Cardiac ventricle fibroblast (primary cell): Measurements from ENCODE around the gene CENPVL1. TPM values are rescaled to one million over a fixed set of nuclear protein-coding genes. Genes with fewer than 3 reads are reported as not detected.

Source experiments
- total RNA-seq: library from RNA; depleted of rRNA; stranded (reverse); fragments of >200 nt; gene quantifications from 2 replicates; pipeline ENCODE4 v1.2.3, GENCODE V29; 2015

The CENPVL1 gene
- not detected in 2 replicates for total RNA-seq

GRCh38 chrX:51710277-51711164 is at the start of gene CENPVL1:
Gene CENPVL1 (plus strand): TSS chrX:51710512. CDS start chrX:51710512, 0 bp downstream.

DNA sequence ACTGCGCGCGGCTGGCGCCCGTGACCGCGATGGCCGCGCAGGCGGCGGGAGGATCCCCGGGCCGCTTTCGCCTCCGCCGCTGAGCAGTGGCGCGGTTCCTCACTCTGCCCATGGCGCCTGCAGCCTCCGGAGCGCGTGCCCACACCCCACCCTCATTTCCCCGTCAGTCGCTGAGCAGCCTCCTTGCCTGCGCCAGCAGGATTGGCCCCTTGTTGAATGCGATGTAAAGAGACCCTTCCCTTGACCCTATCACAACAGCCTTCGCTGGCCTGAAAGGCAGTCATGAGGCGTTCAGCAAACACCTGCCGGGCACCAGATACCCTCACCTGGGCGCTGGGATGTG is 27.6 kb upstream of the CENPVL1 start, which contains the start of gene CENPVL2:
Gene CENPVL2 (minus strand): TSS at position 112 of the 343 bp plus-strand sequence. CDS start 0 bp downstream, at position 112.

GRCh38 chrX:51743179-51743957 is 33.1 kb downstream of the CENPVL1 start, which contains the start of gene GSPT2:
Gene GSPT2 (plus strand): TSS chrX:51743442. CDS start chrX:51743627, 185 bp downstream.

Other genes starting within 250 kb of the CENPVL1 start
- gene NUDT11, start 213.9 kb upstream of the CENPVL1 start, total RNA-seq = 9.5 and 10.5 TPM in 2 replicates
- gene CENPVL3, start 91.6 kb upstream of the CENPVL1 start, total RNA-seq = not detected in 2 replicates
- not detected in 2 replicates for gene CENPVL2, start 27.7 kb upstream of the CENPVL1 start, total RNA-seq
- 6.1 and 6.7 TPM in 2 replicates for gene GSPT2, start 32.9 kb downstream of the CENPVL1 start, total RNA-seq
- 271 and 280 TPM in 2 replicates for gene MAGED1, start 183.1 kb downstream of the CENPVL1 start, total RNA-seq